GM19395 (cell line): Measurements from ENCODE around the gene WWOX.

Source experiments
- ATAC-seq: cut with Tn5 transposase; IDR thresholded peaks from one replicate; pipeline ENCODE4 v1.9.1; 2021; ENCODE audit warnings: mild to moderate bottlenecking, moderate library complexity; ENCODE audit not compliant: unreplicated experiment

The WWOX gene

GRCh38 chr16:78852081-78852635 lies 752.7 kb downstream of the WWOX start:
- no peak for ATAC-seq

GRCh38 chr16:78862022-78862421 lies 762.6 kb downstream of the WWOX start:
- ATAC-seq, result no peak

- no peak for ATAC-seq
These were observed 767.1 kb downstream of the WWOX start for GRCh38 chr16:78866521-78866920.

- ATAC-seq, result no peak
These were observed 770.0 kb downstream of the WWOX start for GRCh38 chr16:78869492-78869891.

GRCh38 chr16:78871241-78871640 lies 771.8 kb downstream of the WWOX start:
- ATAC-seq, result no peak

GRCh38 chr16:78876671-78877070 lies 777.2 kb downstream of the WWOX start:
- no peak for ATAC-seq

GRCh38 chr16:78877114-78877655 lies 777.7 kb downstream of the WWOX start:
- no peak for ATAC-seq

GRCh38 chr16:78878570-78878969 lies 779.1 kb downstream of the WWOX start:
- ATAC-seq, result no peak

- no peak for ATAC-seq
These were observed 779.6 kb downstream of the WWOX start for GRCh38 chr16:78879011-78879410.

GRCh38 chr16:78882150-78882549 lies 782.7 kb downstream of the WWOX start:
- ATAC-seq, result no peak

GRCh38 chr16:78882751-78883150 lies 783.3 kb downstream of the WWOX start:
- ATAC-seq, result no peak

- no peak for ATAC-seq
These were observed 784.8 kb downstream of the WWOX start for GRCh38 chr16:78884204-78884603.

- no peak for ATAC-seq
These were observed 789.9 kb downstream of the WWOX start for GRCh38 chr16:78889346-78889745.

- no peak for ATAC-seq
These were observed 791.0 kb downstream of the WWOX start for GRCh38 chr16:78890373-78890895.

- no peak for ATAC-seq
These were observed 793.7 kb downstream of the WWOX start for GRCh38 chr16:78892951-78893733.

- no peak for ATAC-seq
These were observed 795.4 kb downstream of the WWOX start for GRCh38 chr16:78894886-78895285.

- ATAC-seq, result no peak
These were observed 796.2 kb downstream of the WWOX start for GRCh38 chr16:78895681-78896080.

GRCh38 chr16:78896280-78896679 lies 796.8 kb downstream of the WWOX start:
- ATAC-seq, result no peak

GRCh38 chr16:78897299-78897698 lies 797.8 kb downstream of the WWOX start:
- no peak for ATAC-seq

- no peak for ATAC-seq
These were observed 800.8 kb downstream of the WWOX start for GRCh38 chr16:78900044-78900811.

- ATAC-seq, result no peak
These were observed 801.5 kb downstream of the WWOX start for GRCh38 chr16:78900966-78901365.
